IMR-90 (cell line): ENCODE results near the gene SLC7A7. TPM values are rescaled to one million over a fixed set of nuclear protein-coding genes. Genes with fewer than 3 reads are reported as not detected.

ENCODE experiments used
- ATAC-seq: fragments of 200-7000 bp; cut with Tn5 transposase; 2 replicates; pipeline ENCODE4 v1.9.1; 2020; ENCODE audit warnings: low read depth, mild to moderate bottlenecking, moderate library complexity
- BruUV-seq: library from RNA; stranded (reverse); fragments of 400-500 nt; replicated peaks from 2 replicates; lab custom pipeline; 2021; lab: Mats Ljungman, UMichigan
- CTCF ChIA-PET: fragments of 300-600 bp; formaldehyde crosslinking; extraction: SDS; loops from one replicate; lab custom pipeline; 2021; ENCODE audit warnings: antibody characterized with exemption; lab: Yijun Ruan, JAX
- POLR2A ChIA-PET: fragments of 300-600 bp; sonication (Branson Sonifier 250); formaldehyde crosslinking; loops from one replicate; lab custom pipeline; 2022; ENCODE audit warnings: antibody characterized with exemption; ENCODE audit not compliant: unreplicated experiment; lab: Charles Lee
- DNase-seq: peaks from one replicate; pipeline ENCODE4 v3.0.0; 2013
- H2AFZ ChIP-seq: replicated peaks from 2 replicates; pipeline ENCODE3; 2013; ENCODE audit warnings: low read length, mild to moderate bottlenecking; ENCODE audit not compliant: poor library complexity
- H2AK5ac ChIP-seq: 2 replicates; pipeline ENCODE4 v1.6.1; 2013; ENCODE audit warnings: low read depth, low read length, inconsistent platforms
- H2AK9ac ChIP-seq: replicated peaks from 2 replicates; pipeline ENCODE3; 2013; ENCODE audit warnings: mild to moderate bottlenecking, low read depth, low read length, moderate library complexity; ENCODE audit not compliant: poor library complexity
- H2BK120ac ChIP-seq: 2 replicates; pipeline ENCODE4 v1.6.1; 2013; ENCODE audit warnings: low read depth, low read length, inconsistent platforms
- H2BK15ac ChIP-seq: 3 replicates; pipeline ENCODE4 v1.6.1; 2013; ENCODE audit warnings: low read depth, low read length, inconsistent platforms
- H2BK20ac ChIP-seq: 2 replicates; pipeline ENCODE4 v1.6.1; 2013; ENCODE audit warnings: low read depth, mild to moderate bottlenecking, inconsistent platforms, low read length, moderate library complexity
- H2BK5ac ChIP-seq: 2 replicates; pipeline ENCODE4 v1.6.1; 2013; ENCODE audit warnings: mild to moderate bottlenecking, low read depth, low read length, inconsistent platforms; ENCODE audit not compliant: poor library complexity, severe bottlenecking
- H3K14ac ChIP-seq: replicated peaks from 2 replicates; pipeline ENCODE4 v1.6.1; 2013; ENCODE audit warnings: low read depth, low read length, inconsistent platforms
- H3K18ac ChIP-seq: 2 replicates; pipeline ENCODE4 v1.6.1; 2013; ENCODE audit warnings: low read depth, low read length, control low read depth
- H3K23ac ChIP-seq: 2 replicates; pipeline ENCODE4 v1.6.1; 2013; ENCODE audit warnings: low read depth, low read length, inconsistent platforms
- H3K27ac ChIP-seq: 2 replicates; pipeline ENCODE4 v1.5.1; 2013; ENCODE audit warnings: mild to moderate bottlenecking, control low read depth, low read length; ENCODE audit not compliant: insufficient read depth
- H3K27me3 ChIP-seq: 2 replicates; pipeline ENCODE4 v1.6.1; 2013; ENCODE audit warnings: low read length; ENCODE audit not compliant: control insufficient read depth, insufficient read depth
- H3K36me3 ChIP-seq: 2 replicates; pipeline ENCODE4 v1.6.1; 2013; ENCODE audit warnings: low read length, mixed read lengths; ENCODE audit not compliant: control insufficient read depth, insufficient read depth
- H3K4ac ChIP-seq: 2 replicates; pipeline ENCODE4 v1.6.1; 2013; ENCODE audit warnings: low read depth, low read length, inconsistent platforms
- H3K4me1 ChIP-seq: 2 replicates; pipeline ENCODE4 v1.6.1; 2013; ENCODE audit warnings: low read length, mixed read lengths; ENCODE audit not compliant: control insufficient read depth, insufficient read depth
- H3K4me2 ChIP-seq: 2 replicates; pipeline ENCODE4 v1.6.1; 2013; ENCODE audit warnings: low read depth, mild to moderate bottlenecking, control low read depth, low read length, moderate library complexity
- H3K4me3 ChIP-seq: 2 replicates; pipeline ENCODE4 v1.5.1; 2013; ENCODE audit warnings: low read depth, mild to moderate bottlenecking, control low read depth, low read length, moderate library complexity; ENCODE audit not compliant: insufficient read depth
- H3K56ac ChIP-seq: 2 replicates; pipeline ENCODE4 v1.6.1; 2013; ENCODE audit warnings: low read length, inconsistent platforms; ENCODE audit not compliant: insufficient read depth; ENCODE audit errors: extremely low read depth
- H3K79me1 ChIP-seq, 2 experiments: 2 replicates each; pipeline ENCODE4 v1.6.1; 2013; ENCODE audit warnings: low read length in 2 of 2, inconsistent platforms in 1 of 2, low read depth in 1 of 2
- H3K9ac ChIP-seq: 2 replicates; pipeline ENCODE4 v1.6.1; 2013; ENCODE audit warnings: low read depth, low read length, control low read depth
- H3K9me1 ChIP-seq: 2 replicates; pipeline ENCODE4 v1.6.1; 2013; ENCODE audit warnings: low read length, inconsistent platforms; ENCODE audit not compliant: insufficient read depth
- H3K9me3 ChIP-seq: 2 replicates; pipeline ENCODE4 v1.6.1; 2013; ENCODE audit warnings: low read length; ENCODE audit not compliant: control insufficient read depth, insufficient read depth
- H4K20me1 ChIP-seq: 2 replicates; pipeline ENCODE4 v1.6.1; 2013; ENCODE audit warnings: low read length, inconsistent platforms; ENCODE audit not compliant: insufficient read depth
- H4K5ac ChIP-seq: 2 replicates; pipeline ENCODE4 v1.6.1; 2013; ENCODE audit warnings: mild to moderate bottlenecking, low read depth, low read length, control low read depth
- H4K8ac ChIP-seq, 2 experiments: 2 replicates each; pipeline ENCODE4 v1.6.1; 2013; ENCODE audit warnings: low read depth in 2 of 2, low read length in 2 of 2, control low read depth in 1 of 2, inconsistent platforms in 1 of 2
- H4K91ac ChIP-seq: 2 replicates; pipeline ENCODE4 v1.6.1; 2013; ENCODE audit warnings: low read depth, low read length, inconsistent platforms; ENCODE audit not compliant: insufficient read depth
- BHLHE40 ChIP-seq: fragments of 150-350 bp; IDR thresholded peaks from 2 replicates; pipeline ENCODE4 v1.6.1; 2016; ENCODE audit warnings: mild to moderate bottlenecking, low read depth, low read length
- CEBPB ChIP-seq: IDR thresholded peaks from 2 replicates; pipeline ENCODE4 v1.6.1; 2012; ENCODE audit warnings: low read depth, low read length, improper control_type of control experiment
- CHD1 ChIP-seq: IDR thresholded peaks from 2 replicates; pipeline ENCODE4 v1.6.1; 2012; ENCODE audit warnings: low read depth, low read length, improper control_type of control experiment
- CTCF ChIP-seq: conservative IDR thresholded peaks from 2 replicates; pipeline ENCODE4 v1.5.1; 2012; ENCODE audit warnings: mild to moderate bottlenecking, low read depth, low read length, improper control_type of control experiment
- FOS ChIP-seq: fragments of 150-350 bp; IDR thresholded peaks from 2 replicates; pipeline ENCODE4 v1.6.1; 2016; ENCODE audit warnings: low read depth, low read length
- MAZ ChIP-seq: IDR thresholded peaks from 2 replicates; pipeline ENCODE4 v1.6.1; 2012; ENCODE audit warnings: low read depth, mild to moderate bottlenecking, low read length, improper control_type of control experiment, moderate library complexity, borderline replicate concordance
- MXI1 ChIP-seq: IDR thresholded peaks from 2 replicates; pipeline ENCODE4 v1.6.1; 2012; ENCODE audit warnings: low read depth, mild to moderate bottlenecking, low read length, moderate library complexity, borderline replicate concordance
- NFE2L2 ChIP-seq: fragments of 150-350 bp; IDR thresholded peaks from 2 replicates; pipeline ENCODE4 v1.6.1; 2016; ENCODE audit warnings: low read depth, mild to moderate bottlenecking, low read length
- POLR2A ChIP-seq: IDR thresholded peaks from 2 replicates; pipeline ENCODE4 v1.6.1; 2012; ENCODE audit warnings: mild to moderate bottlenecking, low read depth, low read length
- RAD21 ChIP-seq: IDR thresholded peaks from 2 replicates; pipeline ENCODE4 v1.6.1; 2012; ENCODE audit warnings: low read length, improper control_type of control experiment
- RCOR1 ChIP-seq: IDR thresholded peaks from 2 replicates; pipeline ENCODE4 v1.6.1; 2012; ENCODE audit warnings: mild to moderate bottlenecking, low read length, improper control_type of control experiment; ENCODE audit not compliant: insufficient replicate concordance
- SMC3 ChIP-seq: fragments of 150-350 bp; IDR thresholded peaks from 2 replicates; pipeline ENCODE4 v1.6.1; 2016; ENCODE audit warnings: low read depth, mild to moderate bottlenecking, antibody characterized with exemption, low read length, moderate library complexity
- WGBS, 2 experiments: methylation state at CpG; one replicate each; pipeline versions ENCODE4 v1.1.5 to v1.1.7; 2013; ENCODE audit warnings: missing lambda C conversion rate in 2 of 2; ENCODE audit not compliant: insufficient read length in 1 of 2; ENCODE audit errors: extremely low coverage in 2 of 2; 5-methylcytosine and 5-hydroxymethylcytosine counted together
- dilution Hi-C: fragments of 300-500 bp; cut with HindIII; formaldehyde crosslinking; loops from one replicate; pipeline ENCODE4 v1.14.3; 2018; ENCODE audit warnings: low sequenced_read_pairs; ENCODE audit not compliant: unreplicated experiment
- in situ Hi-C: fragments of 300-500 bp; cut with MboI; formaldehyde crosslinking; loops from 3 replicates; pipeline ENCODE4 v1.14.3; 2019; ENCODE audit warnings: low sequenced_read_pairs, inconsistent platforms, mixed read lengths
- intact Hi-C: fragments of 100-400 bp; cut with micrococcal nuclease; formaldehyde crosslinking; loops from 2 replicates; pipeline ENCODE4 v1.10.0; 2022
- polyA plus RNA-seq, 3 experiments: library from polyadenylated mRNA; depleted of rRNA; stranded (reverse); fragments of >200 nt; gene quantifications; 2 replicates each; pipeline ENCODE4 v1.2.3, GENCODE V29; 2012; ENCODE audit warnings: low replicate concordance in 1 of 3
- total RNA-seq: library from RNA; depleted of rRNA; stranded (reverse); fragments of >200 nt; gene quantifications from 2 replicates; pipeline ENCODE4 v1.2.3, GENCODE V29; 2012

Gene SLC7A7
- total and polyA plus RNA-seq, 2 of the 4 experiments (the other 2 are of a cell fraction) = 1.8 to 2.0 TPM

- H3K18ac ChIP-seq = no peak overlapping the region
- in situ Hi-C loops = no loop called here
- no peaks in the 10 kb centered on the region for H4K20me1 ChIP-seq
- no peak overlapping the region for H3K14ac ChIP-seq
- no peaks in the 10 kb centered on the region for H3K9me3 ChIP-seq
- H3K36me3 ChIP-seq = no peaks in the 10 kb centered on the region
- no peak overlapping the region for H2BK120ac ChIP-seq
- no TSS peak for BruUV-seq
- no peak overlapping the region for H4K8ac ChIP-seq
- no peak overlapping the region for H2BK5ac ChIP-seq
- no peak overlapping the region for H4K5ac ChIP-seq
- POLR2A ChIA-PET = no interaction called here
- H3K4me1 ChIP-seq = no peaks in the 10 kb centered on the region
- peaks cover 12% of the 10 kb centered on the region for H3K27me3 ChIP-seq
- no peak overlapping the region for H3K27ac ChIP-seq
- H2AK9ac ChIP-seq = no peak overlapping the region
- no peak overlapping the region for H3K56ac ChIP-seq
- no peak overlapping the region for H2BK15ac ChIP-seq
- H3K4me2 ChIP-seq = no peak overlapping the region
- TF ChIP-seq MAZ = no peak
- no peak for TF ChIP-seq RAD21
- no peak for TF ChIP-seq FOS
- TF ChIP-seq BHLHE40 = no peak
- TF ChIP-seq RCOR1 = no peak
- TF ChIP-seq CEBPB = no peak
- no peak for TF ChIP-seq NFE2L2
- TF ChIP-seq POLR2A = no peak
- no peak for TF ChIP-seq CTCF
- TF ChIP-seq SMC3 = no peak
- no peak for TF ChIP-seq MXI1
- no peak for TF ChIP-seq CHD1
- no peaks in the 10 kb centered on the region; the same call in 1 of the 2 replicates for H3K9me1 ChIP-seq
- H2BK20ac ChIP-seq = no peak overlapping the region
- dilution Hi-C loops = no loop called here
- H3K4ac ChIP-seq = no peak overlapping the region
- no peak overlapping the region for H3K23ac ChIP-seq
- ATAC-seq = no peak
- intact Hi-C loops = no loop called here
- H2AFZ ChIP-seq = no peak overlapping the region
- H2AK5ac ChIP-seq = no peak overlapping the region
- H3K9ac ChIP-seq = no peak overlapping the region
- no peak overlapping the region for H4K91ac ChIP-seq
- no peaks in the 10 kb centered on the region for H3K79me1 ChIP-seq
- WGBS, 2 experiments = 79% methylated on average over 5 of the region's 10 CpGs; no CpG with 5 or more reads in 1 of the 2 experiments
- DNase-seq = peak; percentile 22
- CTCF ChIA-PET = interaction anchor here (0.6 kb wide), 1 partner anchor 436 kb away, joined by 4 read pairs; no protein-coding TSS in a partner anchor
- H3K4me3 ChIP-seq = no peak overlapping the region
Measured at GRCh38 chr14:22800346-22800745, 14.9 kb downstream of the SLC7A7 start.
